ENCODE results near the gene ARPC2. TPM values are rescaled to one million over a fixed set of nuclear protein-coding genes. Genes with fewer than 3 reads are reported as not detected.

Gene ARPC2
- total RNA-seq, 1 donor from 2014 or later, result 737 TPM

DNA sequence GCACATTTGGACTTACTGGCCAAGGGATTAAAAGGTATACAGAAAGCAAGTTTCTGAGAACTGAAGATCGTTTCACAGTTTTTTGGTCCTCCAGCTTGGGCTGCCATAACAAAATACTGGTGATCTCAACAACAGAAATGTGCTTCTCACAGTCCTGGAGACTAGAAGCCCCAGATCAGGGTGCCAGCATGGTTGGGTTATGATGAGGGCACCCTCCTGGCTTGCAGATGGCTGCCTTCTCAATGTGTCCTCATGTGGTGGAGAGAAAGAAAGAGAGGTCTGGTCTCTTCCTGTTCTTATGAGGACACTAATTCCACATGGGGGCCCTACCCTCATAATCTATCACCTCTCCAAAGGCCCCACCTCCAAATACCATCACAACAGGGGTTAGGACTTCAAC lies 30.1 kb upstream of the ARPC2 start:
- Mint-ChIP-seq H3K4me1 (peaks cover 7% of the 10 kb centered on the region), H3K4me3 (no peak overlapping the region), H3K27ac (no peak overlapping the region), H3K9me3 (no peaks in the 10 kb centered on the region), H3K36me3 (ENCODE audit: low read depth) (no peaks in the 10 kb centered on the region), H3K27me3 (peaks cover 1% of the 10 kb centered on the region)
- ATAC-seq (ENCODE audit: low read depth) (no peak), DNase-seq (no peak)
- intact Hi-C loops (cut with micrococcal nuclease), result loop anchor here (1.0 to 5.0 kb wide), 10 partner anchors 30 to 461 kb away; partner anchors contain the start of genes AAMP, ARPC2, CATIP and PNKD
- POLR2A ChIA-PET, result no interaction called here
- TF ChIP-seq, protein P1, sequence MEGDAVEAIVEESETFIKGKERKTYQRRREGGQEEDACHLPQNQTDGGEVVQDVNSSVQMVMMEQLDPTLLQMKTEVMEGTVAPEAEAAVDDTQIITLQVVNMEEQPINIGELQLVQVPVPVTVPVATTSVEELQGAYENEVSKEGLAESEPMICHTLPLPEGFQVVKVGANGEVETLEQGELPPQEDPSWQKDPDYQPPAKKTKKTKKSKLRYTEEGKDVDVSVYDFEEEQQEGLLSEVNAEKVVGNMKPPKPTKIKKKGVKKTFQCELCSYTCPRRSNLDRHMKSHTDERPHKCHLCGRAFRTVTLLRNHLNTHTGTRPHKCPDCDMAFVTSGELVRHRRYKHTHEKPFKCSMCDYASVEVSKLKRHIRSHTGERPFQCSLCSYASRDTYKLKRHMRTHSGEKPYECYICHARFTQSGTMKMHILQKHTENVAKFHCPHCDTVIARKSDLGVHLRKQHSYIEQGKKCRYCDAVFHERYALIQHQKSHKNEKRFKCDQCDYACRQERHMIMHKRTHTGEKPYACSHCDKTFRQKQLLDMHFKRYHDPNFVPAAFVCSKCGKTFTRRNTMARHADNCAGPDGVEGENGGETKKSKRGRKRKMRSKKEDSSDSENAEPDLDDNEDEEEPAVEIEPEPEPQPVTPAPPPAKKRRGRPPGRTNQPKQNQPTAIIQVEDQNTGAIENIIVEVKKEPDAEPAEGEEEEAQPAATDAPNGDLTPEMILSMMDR (IDR thresholded peaks at IDR 0.05), result no peak
- CTCF ChIA-PET, result interaction anchor here (1.0 to 1.1 kb wide), 2 partner anchors 30 to 43 kb away, joined by 4 to 5 read pairs; partner anchors contain the start of gene ARPC2

DNA sequence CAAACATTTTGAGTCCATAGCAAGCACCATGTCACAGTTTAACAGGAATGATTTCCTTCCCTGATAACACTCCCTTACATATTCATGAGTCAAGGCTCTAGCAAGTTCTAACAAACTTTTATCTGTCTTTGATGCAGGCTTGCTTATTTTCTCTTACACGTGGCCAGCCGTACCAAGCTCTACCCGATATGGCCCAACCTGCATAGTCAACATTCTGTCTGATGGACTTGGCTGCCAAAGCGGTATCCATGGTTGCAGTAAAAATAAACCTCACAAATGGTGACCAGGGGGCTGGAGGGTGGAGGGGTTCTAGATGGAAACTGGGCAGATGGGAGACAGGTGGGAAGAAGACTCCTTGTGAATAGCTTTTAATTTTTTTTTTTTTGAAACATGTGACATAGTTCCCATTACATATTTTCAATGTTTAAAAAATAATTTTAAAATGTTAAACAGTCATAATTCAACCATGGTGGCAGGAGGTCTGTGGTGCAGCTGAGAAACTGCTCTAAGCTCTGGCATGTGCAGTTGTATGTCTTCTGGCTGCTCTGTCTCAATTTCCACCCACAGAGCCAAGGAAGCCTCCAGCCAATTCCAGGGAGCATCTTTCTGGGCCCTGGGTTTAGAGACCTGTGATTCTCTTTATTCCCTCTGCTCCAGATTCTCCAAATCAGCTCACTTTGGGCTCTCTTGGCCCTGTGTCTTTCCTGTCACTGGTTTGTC lies 29.5 kb upstream of the ARPC2 start:
- Mint-ChIP-seq H3K4me1 (peaks cover 7% of the 10 kb centered on the region), H3K27me3 (peaks cover 1% of the 10 kb centered on the region), H3K27ac (no peak overlapping the region), H3K36me3 (ENCODE audit: low read depth) (no peaks in the 10 kb centered on the region), H3K9me3 (no peaks in the 10 kb centered on the region), H3K4me3 (no peak overlapping the region)
- ChIA-PET CTCF (interaction anchor here (1.0 to 2.1 kb wide), 3 partner anchors 29 to 70 kb away, joined by 4 to 9 read pairs (median 5); partner anchors contain the start of gene ARPC2), POLR2A (no interaction called here)
- intact Hi-C loops (cut with micrococcal nuclease), result loop anchor here (2.0 to 5.0 kb wide), 2 partner anchors 55 to 105 kb away; partner anchors contain the start of gene TMBIM1
- ATAC-seq (ENCODE audit: low read depth) (no peak), DNase-seq (no peak)
- TF ChIP-seq, protein P1 (IDR thresholded peaks at IDR 0.05), result no peak

DNA sequence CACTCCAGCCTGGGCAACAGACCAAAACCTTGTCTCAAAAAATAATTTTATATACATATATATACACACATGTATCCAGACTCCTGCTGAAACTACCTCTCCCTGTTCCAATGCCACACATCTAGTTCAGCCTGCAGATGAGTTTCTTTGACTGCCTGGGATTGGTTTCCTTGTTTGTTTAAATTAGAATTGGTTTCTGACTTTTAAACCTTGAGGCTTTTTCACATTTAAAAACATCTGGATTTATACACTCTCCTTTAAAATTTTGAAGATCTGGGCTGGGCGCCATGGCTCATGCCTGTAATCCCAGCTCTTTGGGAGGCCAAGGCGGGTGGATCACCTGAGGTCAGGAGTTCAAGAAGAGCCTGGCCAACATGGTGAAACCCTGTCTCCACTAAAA lies 28.5 kb upstream of the ARPC2 start:
- no peak for DNase-seq
- intact Hi-C loops (cut with micrococcal nuclease), result loop anchor here (5.0 kb wide), 1 partner anchor 54 kb away; no protein-coding TSS in a partner anchor
- no peaks in the 10 kb centered on the region for H3K9me3 Mint-ChIP-seq
- ChIA-PET POLR2A (no interaction called here), CTCF (interaction anchor here (2.1 kb wide), 1 partner anchor 69 kb away, joined by 9 read pairs; no protein-coding TSS in a partner anchor)
- ATAC-seq (ENCODE audit: low read depth), result no peak
- TF ChIP-seq, protein P1 (IDR thresholded peaks at IDR 0.05), result no peak
- H3K27me3 Mint-ChIP-seq, result no peaks in the 10 kb centered on the region
- H3K4me3 Mint-ChIP-seq, result no peak overlapping the region
- no peaks in the 10 kb centered on the region for H3K36me3 Mint-ChIP-seq (ENCODE audit: low read depth)
- H3K27ac Mint-ChIP-seq, result no peak overlapping the region
- peaks cover 7% of the 10 kb centered on the region for H3K4me1 Mint-ChIP-seq

DNA sequence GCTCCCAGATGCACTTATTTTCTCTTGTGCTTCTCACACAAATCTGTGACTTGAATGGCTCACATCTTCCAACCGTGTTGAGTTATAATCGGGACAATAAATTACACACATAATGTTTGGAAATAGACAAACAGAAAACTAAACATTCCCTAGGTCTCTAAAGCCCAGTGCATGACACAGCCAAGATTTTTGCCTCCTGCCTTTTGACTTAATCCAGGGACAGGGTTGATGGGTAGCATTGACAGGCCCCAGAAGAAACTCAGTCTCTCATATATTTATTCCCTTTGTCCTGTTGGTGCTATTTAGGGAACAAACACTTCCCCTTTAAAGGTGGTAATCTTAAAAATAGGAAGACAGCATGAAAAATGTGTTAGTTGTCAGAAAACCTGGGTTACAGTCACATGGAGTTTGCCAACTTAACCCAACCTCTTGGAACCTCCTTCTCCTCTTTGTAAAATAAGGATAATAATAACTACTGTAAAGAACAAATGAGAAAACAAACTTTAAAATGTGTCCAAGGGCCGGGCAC lies 24.0 kb upstream of the ARPC2 start:
- peaks cover 4% of the 10 kb centered on the region for H3K27me3 Mint-ChIP-seq
- no peaks in the 10 kb centered on the region for H3K36me3 Mint-ChIP-seq (ENCODE audit: low read depth)
- intact Hi-C loops (cut with micrococcal nuclease), result no loop called here
- ChIA-PET POLR2A (no interaction called here), CTCF (no interaction called here)
- no peaks in the 10 kb centered on the region for H3K4me1 Mint-ChIP-seq
- H3K9me3 Mint-ChIP-seq, result no peaks in the 10 kb centered on the region
- ATAC-seq (ENCODE audit: low read depth), result no peak
- DNase-seq, result no peak
- H3K27ac Mint-ChIP-seq, result no peak overlapping the region
- no peak overlapping the region for H3K4me3 Mint-ChIP-seq
- TF ChIP-seq, protein P1 (IDR thresholded peaks at IDR 0.05), result no peak

DNA sequence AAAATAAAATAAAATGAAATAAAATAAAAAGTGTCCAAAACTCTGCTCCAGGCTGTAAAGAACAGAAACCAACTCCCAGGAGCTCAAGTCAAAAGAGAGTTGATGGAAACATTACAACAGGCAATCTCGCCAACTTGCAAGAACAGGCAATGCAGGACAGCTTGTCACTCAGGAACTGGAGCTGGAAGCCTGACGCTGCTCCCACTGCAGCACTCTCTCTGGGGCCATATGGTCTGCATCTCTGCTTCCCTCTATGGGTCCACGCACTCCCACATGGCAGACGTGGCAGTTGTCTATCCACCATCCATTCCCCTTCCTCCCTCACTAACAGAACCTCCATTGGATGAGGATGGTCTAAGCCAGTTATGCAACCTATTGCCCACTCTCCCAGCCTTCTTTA lies 23.3 kb upstream of the ARPC2 start:
- H3K27ac Mint-ChIP-seq, result no peak overlapping the region
- DNase-seq (no peak), ATAC-seq (ENCODE audit: low read depth) (no peak)
- no peaks in the 10 kb centered on the region for H3K9me3 Mint-ChIP-seq
- no peaks in the 10 kb centered on the region for H3K36me3 Mint-ChIP-seq (ENCODE audit: low read depth)
- intact Hi-C loops (cut with micrococcal nuclease), result no loop called here
- no peaks in the 10 kb centered on the region for H3K4me1 Mint-ChIP-seq
- CTCF ChIA-PET, result no interaction called here
- POLR2A ChIA-PET, result no interaction called here
- no peak overlapping the region for H3K4me3 Mint-ChIP-seq
- TF ChIP-seq, protein P1 (IDR thresholded peaks at IDR 0.05), result no peak
- peaks cover 5% of the 10 kb centered on the region for H3K27me3 Mint-ChIP-seq
